ENCODE results near the gene TTC28.

The TTC28 gene

GRCh38 chr22:28341001-28341400, 338.6 kb downstream of the TTC28 start:
- TF ChIP-seq EZH2phosphoT487 (conservative IDR thresholded peaks at IDR 0.05; ENCODE audit: low read length) (no peak), CTCF (IDR thresholded peaks at IDR 0.05; ENCODE audit: insufficient read depth, low read length, poor library complexity, severe bottlenecking) (no peak)
- no peak overlapping the region for H3K27ac ChIP-seq (ENCODE audit: low read depth, low read length)
- no peaks in the 10 kb centered on the region for H3K79me2 ChIP-seq (ENCODE audit: insufficient read depth, low read length)
- H3K9me3 ChIP-seq (ENCODE audit: insufficient read depth, low read length): no peaks in the 10 kb centered on the region
- H3K36me3 ChIP-seq (ENCODE audit: low read length): no peaks in the 10 kb centered on the region
- no peak overlapping the region for H3K4me3 ChIP-seq (ENCODE audit: insufficient read depth, low read length, poor library complexity, severe bottlenecking)
- H2AFZ ChIP-seq (ENCODE audit: low read depth, low read length, severe bottlenecking): no peak overlapping the region
- no peaks in the 10 kb centered on the region for H3F3A ChIP-seq (ENCODE audit: insufficient read depth)
- H3K9ac ChIP-seq (ENCODE audit: low read length): no peak overlapping the region
- H3K9me2 ChIP-seq (replicated peaks; ENCODE audit: insufficient read depth, low read length): no peaks in the 10 kb centered on the region
- no peaks in the 10 kb centered on the region for H3K27me3 ChIP-seq (ENCODE audit: low read length)
- H3K4me2 ChIP-seq (ENCODE audit: low read depth, low read length, poor library complexity, severe bottlenecking): no peak overlapping the region
- H4K20me1 ChIP-seq (ENCODE audit: low read depth, low read length): no peaks in the 10 kb centered on the region

- H3K27ac ChIP-seq (ENCODE audit: low read depth, low read length): no peak overlapping the region
- H4K20me1 ChIP-seq (ENCODE audit: low read depth, low read length): no peaks in the 10 kb centered on the region
- no peaks in the 10 kb centered on the region for H3K79me2 ChIP-seq (ENCODE audit: insufficient read depth, low read length)
- no peaks in the 10 kb centered on the region for H3K9me3 ChIP-seq (ENCODE audit: insufficient read depth, low read length)
- no peaks in the 10 kb centered on the region for H3F3A ChIP-seq (ENCODE audit: insufficient read depth)
- TF ChIP-seq CTCF (IDR thresholded peaks at IDR 0.05; ENCODE audit: insufficient read depth, low read length, poor library complexity, severe bottlenecking): no peak
- TF ChIP-seq EZH2phosphoT487 (conservative IDR thresholded peaks at IDR 0.05; ENCODE audit: low read length): no peak
- H3K9me2 ChIP-seq (replicated peaks; ENCODE audit: insufficient read depth, low read length): no peaks in the 10 kb centered on the region
- no peak overlapping the region for H2AFZ ChIP-seq (ENCODE audit: low read depth, low read length, severe bottlenecking)
- no peak overlapping the region for H3K9ac ChIP-seq (ENCODE audit: low read length)
- no peaks in the 10 kb centered on the region for H3K27me3 ChIP-seq (ENCODE audit: low read length)
- H3K36me3 ChIP-seq (ENCODE audit: low read length): no peaks in the 10 kb centered on the region
- H3K4me2 ChIP-seq (ENCODE audit: low read depth, low read length, poor library complexity, severe bottlenecking): no peak overlapping the region
- H3K4me3 ChIP-seq (ENCODE audit: insufficient read depth, low read length, poor library complexity, severe bottlenecking): no peak overlapping the region
Observed at GRCh38 chr22:28333088-28333487, 346.6 kb downstream of the TTC28 start.

- Histone ChIP-seq H2AFZ (ENCODE audit: low read depth, low read length, severe bottlenecking) (no peak overlapping the region), H3K9ac (ENCODE audit: low read length) (no peak overlapping the region), H3K9me2 (replicated peaks; ENCODE audit: insufficient read depth, low read length) (no peaks in the 10 kb centered on the region), H3K79me2 (ENCODE audit: insufficient read depth, low read length) (no peaks in the 10 kb centered on the region), H3K27ac (ENCODE audit: low read depth, low read length) (no peak overlapping the region), H3K36me3 (ENCODE audit: low read length) (no peaks in the 10 kb centered on the region), H3F3A (ENCODE audit: insufficient read depth) (no peaks in the 10 kb centered on the region), H3K4me2 (ENCODE audit: low read depth, low read length, poor library complexity, severe bottlenecking) (no peak overlapping the region), H4K20me1 (ENCODE audit: low read depth, low read length) (no peaks in the 10 kb centered on the region), H3K4me3 (ENCODE audit: insufficient read depth, low read length, poor library complexity, severe bottlenecking) (no peak overlapping the region), H3K27me3 (ENCODE audit: low read length) (no peaks in the 10 kb centered on the region), H3K9me3 (ENCODE audit: insufficient read depth, low read length) (no peaks in the 10 kb centered on the region)
- TF ChIP-seq CTCF (IDR thresholded peaks at IDR 0.05; ENCODE audit: insufficient read depth, low read length, poor library complexity, severe bottlenecking): no peak
- TF ChIP-seq EZH2phosphoT487 (conservative IDR thresholded peaks at IDR 0.05; ENCODE audit: low read length): no peak
Observed at GRCh38 chr22:28332410-28332809, 347.2 kb downstream of the TTC28 start.

Data from SU-DHL-6 (cell line).